Midbrain (tissue), 1 donor: ENCODE measurements around the gene NLRP8.
"Not testable (repeated sequence)": the region's sequence is repeated elsewhere in the genome, so short reads cannot be mapped to it uniquely, and the experiment has no call there.

ENCODE experiments used
- DNase-seq: peaks from one replicate; lab custom pipeline; 2025; lab: John Stamatoyannopoulos, UW

NLRP8 gene

DNA sequence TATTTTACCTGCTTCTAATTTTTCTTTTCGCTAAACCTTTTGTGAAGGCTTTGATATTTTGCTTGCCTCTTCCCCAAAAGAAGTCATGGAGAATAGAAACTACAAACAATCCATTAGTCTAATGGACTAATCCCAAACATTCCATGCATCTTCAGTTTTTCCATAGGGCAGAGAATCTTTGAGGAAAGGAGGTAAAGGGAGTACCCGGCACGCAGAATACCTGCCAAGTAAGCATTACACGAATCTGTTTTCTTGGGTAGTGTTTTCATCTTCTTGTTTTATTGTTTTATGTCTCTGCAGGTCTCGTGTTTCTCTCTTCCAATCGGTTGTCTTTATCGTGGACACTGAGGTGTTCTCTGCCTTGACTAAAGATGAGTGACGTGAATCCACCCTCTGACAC is at the start of gene NLRP8:
TSS of gene NLRP8 (plus strand) at position 301 of the 400 bp plus-strand sequence.
- no peak for DNase-seq

DNA sequence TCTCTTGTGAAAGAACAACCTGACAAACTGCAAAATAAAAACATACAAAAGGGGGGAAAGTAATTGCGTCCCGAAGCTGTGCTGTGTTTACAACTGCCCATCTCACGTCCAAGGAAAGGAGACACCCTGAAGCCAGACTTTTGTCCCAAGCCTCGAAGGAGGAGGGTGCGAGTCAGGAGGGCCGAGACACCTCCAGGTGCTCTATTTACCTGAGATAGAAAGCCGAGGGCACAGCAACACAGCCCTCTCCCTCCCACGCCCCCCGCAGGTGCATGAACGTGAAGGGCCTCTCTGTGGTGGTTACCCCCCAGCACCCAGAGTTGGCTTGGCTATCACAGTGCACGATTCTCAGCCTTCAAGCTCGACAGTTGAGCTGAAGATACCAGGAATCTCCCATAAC is 48.7 kb upstream of the NLRP8 start:
- DNase-seq = no peak

DNA sequence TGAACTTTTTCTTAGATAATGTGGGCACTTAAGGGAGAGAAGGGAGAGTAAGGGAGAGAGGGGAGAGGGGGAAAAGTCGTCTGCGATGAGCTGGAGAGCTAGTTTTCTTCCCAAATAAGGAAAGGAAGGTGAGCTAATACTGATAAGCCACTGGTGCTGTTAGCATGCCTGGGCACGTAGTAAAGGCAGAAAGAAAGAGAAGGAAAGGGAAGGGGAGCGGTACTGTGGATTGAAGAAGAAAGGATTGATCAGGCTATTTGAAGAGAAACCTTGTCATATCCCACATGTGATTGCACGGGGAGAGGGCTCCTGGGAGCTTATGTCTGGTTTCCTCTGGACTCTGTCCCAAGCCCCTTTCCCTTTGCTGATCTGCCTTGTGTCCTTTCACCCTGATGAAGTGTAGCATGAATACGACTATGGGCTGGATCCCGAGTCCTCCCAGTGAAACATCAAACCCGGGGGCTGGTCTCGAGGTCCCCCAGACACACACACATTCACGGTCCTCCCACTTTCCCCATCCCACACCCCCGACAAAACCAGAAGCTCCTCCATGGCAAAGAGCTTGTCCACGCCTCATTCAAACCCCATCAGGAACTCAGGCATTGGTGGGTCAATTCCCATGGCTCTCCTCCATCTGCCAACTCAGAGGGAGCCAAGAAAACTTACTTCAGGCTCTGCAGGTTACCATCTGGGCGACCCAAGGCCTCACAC is 46.1 kb upstream of the NLRP8 start:
- no peak for DNase-seq

DNA sequence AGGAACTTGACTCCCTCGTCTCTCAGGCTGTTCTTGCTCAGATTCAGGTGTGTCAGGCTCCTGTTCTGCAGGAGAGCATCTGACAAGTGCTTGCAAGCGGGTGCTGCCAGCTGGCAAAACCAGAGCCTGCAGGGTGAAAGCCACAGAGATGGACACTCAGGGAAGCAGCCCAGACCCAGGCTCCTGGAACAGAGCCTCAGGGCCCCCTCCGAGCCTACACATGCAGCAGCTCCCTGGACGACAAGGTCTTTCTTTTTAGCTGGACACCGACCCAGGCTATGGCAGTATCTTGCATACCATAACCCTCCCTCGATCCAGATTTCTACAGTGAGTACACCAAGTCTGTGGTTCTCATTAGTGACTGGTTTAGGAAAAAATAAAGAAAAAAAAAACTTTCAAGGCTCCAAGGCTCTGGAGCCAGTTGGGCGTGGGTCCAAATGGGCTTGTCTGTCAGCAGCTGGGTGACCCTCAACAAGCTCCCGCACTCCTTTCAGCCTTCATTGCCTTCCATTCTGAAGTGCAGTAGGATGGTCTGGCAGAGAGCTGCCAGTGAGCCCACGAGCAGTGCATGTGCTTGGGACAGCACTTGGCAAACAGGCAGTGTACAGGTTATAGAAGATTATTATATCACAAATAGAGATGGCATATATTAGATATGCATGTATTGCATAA is 45.4 kb upstream of the NLRP8 start:
- no peak for DNase-seq

- DNase-seq = no peak
Measured at GRCh38 chr19:55907286-55907685, 40.3 kb upstream of the NLRP8 start.

- no peak for DNase-seq
Measured at GRCh38 chr19:55907746-55908145, 39.9 kb upstream of the NLRP8 start.

- no peak for DNase-seq
Measured at GRCh38 chr19:55909801-55910200, 37.8 kb upstream of the NLRP8 start.

GRCh38 chr19:55912916-55913315 is 34.7 kb upstream of the NLRP8 start:
- no peak for DNase-seq

DNA sequence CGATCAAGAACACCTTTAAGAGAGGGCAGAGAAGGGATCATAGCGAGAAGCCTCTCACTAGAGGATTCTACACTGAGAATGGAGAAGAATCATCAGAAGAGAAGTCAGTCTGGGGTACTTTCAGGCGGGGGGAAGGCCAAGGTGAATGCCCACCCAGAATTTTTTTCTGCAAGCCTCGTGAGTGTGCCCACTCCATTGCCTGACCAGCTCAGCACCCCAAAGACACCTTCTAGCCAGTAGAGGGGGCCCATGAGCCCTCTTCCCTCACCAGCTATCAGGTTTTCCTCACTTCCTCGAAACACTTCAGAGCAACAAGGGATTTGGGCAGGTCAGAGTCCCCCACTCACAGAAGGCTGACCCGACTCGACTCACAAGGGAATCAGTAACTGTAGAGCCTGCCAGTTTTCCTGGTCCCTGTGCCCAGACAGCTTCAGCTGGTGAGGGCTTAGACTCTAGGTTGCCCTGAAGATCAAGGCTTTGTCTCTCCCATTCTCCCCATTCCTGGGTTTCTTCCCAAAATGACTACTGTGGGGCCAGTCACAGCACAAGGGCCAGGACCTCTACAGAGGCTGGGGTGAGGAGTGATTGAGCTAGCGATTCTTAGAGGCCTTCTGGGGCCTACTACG is 33.9 kb upstream of the NLRP8 start:
- DNase-seq = no peak

DNA sequence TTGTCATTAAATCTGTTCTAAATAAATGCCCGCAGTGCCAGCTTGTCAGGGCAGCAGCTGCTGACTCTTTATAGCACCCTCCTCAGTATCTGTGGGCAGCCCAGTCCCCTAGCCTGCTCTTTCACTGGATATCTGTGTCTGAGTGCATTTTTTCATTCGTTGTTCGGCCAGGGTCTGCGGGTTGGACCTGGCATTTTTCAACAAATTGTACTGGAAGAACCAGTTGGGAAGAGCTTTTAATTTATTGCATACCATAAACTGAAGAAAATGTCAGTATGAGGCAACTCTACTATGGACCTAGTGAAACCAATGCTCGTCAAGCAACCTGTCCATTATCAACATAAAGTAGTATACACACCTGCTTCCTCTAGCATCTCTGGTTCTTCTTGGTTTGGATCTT is 24.1 kb upstream of the NLRP8 start:
- no peak for DNase-seq

DNA sequence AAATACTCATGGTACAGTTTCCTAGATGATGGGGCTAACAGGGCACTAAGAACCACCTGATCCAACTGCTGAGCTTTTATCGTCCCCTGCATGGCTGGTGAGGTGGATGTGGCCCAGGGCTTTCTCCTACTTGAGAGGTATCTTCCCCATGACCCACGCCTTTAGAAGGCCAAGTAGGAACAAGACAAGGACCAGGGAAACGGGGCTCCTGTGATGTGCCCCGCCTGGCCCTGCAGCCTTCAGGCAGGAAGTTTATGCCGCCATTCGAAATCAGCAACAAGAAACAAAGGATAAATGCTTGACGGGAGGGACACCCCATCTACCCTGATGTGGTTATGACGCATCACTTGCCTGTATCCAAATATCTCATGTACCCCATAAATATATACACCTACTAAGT is 19.6 kb upstream of the NLRP8 start:
- DNase-seq = no peak

DNA sequence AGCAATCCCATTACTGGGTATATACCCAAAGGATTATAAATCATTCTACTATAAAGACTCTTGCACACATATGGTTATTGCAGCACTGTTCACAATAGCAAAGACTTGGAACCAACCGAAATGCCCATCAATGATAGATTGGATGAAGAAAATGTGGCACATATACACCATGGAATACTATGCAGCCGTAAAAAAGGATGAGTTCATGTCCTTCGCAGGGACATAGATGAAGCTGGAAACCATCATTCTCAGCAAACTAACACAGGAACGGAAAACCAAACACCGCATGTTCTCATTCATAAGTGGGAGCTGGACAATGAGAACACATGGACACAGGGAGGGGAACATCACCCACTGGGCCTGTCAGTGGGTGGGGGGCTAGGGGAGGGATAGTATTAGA is 18.4 kb upstream of the NLRP8 start:
- not testable (repeated sequence) for DNase-seq

GRCh38 chr19:55930996-55931515 is 16.6 kb upstream of the NLRP8 start:
- DNase-seq = no peak

GRCh38 chr19:55931936-55932386 is 15.7 kb upstream of the NLRP8 start, which contains the start of gene NLRP13:
NLRP13 (minus strand) TSS chr19:55932336; CDS start chr19:55932311, 25 bp downstream.
- DNase-seq = no peak

GRCh38 chr19:55935206-55935605 is 12.4 kb upstream of the NLRP8 start:
- DNase-seq = no peak

DNA sequence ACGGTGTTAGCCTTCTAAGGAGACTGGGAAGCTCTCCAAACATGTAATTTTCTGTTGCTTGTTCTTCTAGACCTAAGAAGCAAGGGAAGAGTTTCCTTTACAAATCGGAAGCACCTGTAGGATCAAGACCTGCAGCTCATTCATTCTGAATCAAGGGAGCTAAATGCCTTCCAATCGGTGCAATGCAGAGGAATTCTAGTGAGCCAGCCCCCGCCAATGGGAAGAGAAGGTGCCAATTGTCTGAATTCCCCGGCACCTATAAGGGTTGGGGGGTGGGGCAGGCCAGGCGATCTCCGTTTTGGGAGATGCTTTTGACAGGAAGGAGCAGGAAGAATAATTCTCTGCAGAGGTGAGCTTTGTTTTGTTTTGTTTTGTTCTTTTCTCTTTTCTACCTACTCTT is 8.4 kb upstream of the NLRP8 start:
- DNase-seq = no peak

DNA sequence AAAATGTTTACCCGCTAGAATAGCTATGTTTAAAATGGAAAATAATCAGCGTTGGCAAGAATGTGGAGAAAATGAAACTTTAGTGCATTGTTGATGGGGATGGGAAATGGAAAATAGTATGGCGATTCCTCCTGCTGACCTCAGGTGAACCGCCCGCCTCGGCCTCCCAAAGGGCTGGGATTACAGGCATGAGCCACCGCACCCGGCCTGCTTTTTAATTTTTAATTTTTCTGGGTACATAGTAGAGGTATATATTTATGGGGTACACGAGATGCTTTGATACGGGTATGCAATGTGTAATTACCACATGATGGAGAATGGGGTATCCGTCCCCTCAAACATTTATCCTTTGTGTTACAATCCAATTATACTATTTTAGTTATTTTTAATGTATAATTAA is 7.3 kb upstream of the NLRP8 start:
- no peak for DNase-seq

- not testable (repeated sequence) for DNase-seq
Measured at GRCh38 chr19:55950566-55950965, 2.9 kb downstream of the NLRP8 start.

DNA sequence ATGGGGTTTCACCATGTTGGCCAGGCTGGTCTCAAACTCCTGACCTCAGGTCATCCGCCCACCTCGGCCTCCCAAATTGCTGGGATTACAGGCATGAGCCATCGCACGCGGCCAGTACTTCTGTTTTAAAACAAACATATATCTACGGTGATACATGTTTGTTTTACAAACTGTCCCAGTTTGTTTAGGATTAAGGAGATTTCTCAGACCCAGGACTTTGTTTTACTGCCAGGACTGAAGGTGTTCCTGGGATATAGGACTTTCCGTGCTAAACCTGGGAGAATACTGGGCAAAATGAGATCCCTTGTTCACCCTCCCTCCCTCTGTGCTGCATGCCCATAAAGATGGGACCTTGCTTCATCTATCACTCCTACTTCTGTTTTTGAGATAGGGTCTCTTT is 8.8 kb downstream of the NLRP8 start:
- DNase-seq = no peak

GRCh38 chr19:55958356-55958755 is 10.7 kb downstream of the NLRP8 start:
- no peak for DNase-seq

DNA sequence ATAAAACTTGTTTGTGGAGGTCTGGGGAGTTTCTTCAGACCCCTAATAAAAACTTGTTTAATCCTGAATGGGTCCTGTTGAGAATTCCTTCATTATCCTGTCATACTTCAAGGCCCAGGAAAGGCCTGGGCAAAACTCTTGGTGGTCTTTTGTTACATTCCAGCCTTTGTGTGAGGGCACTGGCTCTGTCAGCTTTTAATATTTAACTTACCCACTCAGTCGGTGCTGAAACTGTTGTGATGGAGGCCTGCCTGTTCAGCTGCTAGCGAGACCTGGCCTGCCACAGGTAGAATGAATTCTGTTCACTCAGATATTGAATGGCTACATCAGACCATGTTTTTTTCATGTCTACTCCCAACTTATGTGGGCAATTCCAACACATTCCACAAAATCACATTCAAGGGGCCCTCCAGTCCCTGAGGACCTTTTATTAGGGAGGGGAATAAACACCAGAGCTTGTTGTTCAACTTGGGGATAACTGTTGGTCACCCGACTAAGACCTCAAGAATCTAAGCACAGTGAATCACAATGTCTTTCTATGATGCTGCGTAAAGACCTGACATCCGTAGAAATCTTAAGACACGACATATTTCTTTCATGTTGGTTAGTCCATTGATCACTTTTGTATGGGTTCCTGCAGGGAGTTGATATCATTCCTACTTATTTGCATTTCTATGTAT is 12.5 kb downstream of the NLRP8 start:
- no peak for DNase-seq

GRCh38 chr19:55962186-55962585 is 14.6 kb downstream of the NLRP8 start:
- DNase-seq = no peak
